ENCODE data around the gene DPH6. TPM values are rescaled to one million over a fixed set of nuclear protein-coding genes. Genes with fewer than 3 reads are reported as not detected.

Gene DPH6
- total and polyA plus RNA-seq, 12 donors = 5.0 to 42.0 (median 15.7) TPM

GRCh38 chr15:35362195-35362829 is 183.7 kb downstream of the DPH6 start:
- Histone ChIP-seq H3K27ac (no peak overlapping the region), H3K27me3 (no peaks in the 10 kb centered on the region), H3K36me3 (replicated peaks in 1 of 2) (no peaks in the 10 kb centered on the region), H3K9me3 (replicated peaks in 1 of 3) (no peaks in the 10 kb centered on the region), H3K4me1 (replicated peaks in 1 of 2) (no peaks in the 10 kb centered on the region), H3K4me3 (no peak overlapping the region)
- TF ChIP-seq, protein P1, sequence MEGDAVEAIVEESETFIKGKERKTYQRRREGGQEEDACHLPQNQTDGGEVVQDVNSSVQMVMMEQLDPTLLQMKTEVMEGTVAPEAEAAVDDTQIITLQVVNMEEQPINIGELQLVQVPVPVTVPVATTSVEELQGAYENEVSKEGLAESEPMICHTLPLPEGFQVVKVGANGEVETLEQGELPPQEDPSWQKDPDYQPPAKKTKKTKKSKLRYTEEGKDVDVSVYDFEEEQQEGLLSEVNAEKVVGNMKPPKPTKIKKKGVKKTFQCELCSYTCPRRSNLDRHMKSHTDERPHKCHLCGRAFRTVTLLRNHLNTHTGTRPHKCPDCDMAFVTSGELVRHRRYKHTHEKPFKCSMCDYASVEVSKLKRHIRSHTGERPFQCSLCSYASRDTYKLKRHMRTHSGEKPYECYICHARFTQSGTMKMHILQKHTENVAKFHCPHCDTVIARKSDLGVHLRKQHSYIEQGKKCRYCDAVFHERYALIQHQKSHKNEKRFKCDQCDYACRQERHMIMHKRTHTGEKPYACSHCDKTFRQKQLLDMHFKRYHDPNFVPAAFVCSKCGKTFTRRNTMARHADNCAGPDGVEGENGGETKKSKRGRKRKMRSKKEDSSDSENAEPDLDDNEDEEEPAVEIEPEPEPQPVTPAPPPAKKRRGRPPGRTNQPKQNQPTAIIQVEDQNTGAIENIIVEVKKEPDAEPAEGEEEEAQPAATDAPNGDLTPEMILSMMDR (IDR thresholded peaks at IDR 0.05) = no peak
- TF ChIP-seq POLR2A (IDR thresholded peaks at IDR 0.05) = no peak
- intact Hi-C loops (cut with DNase I) = no loop called here
- no peak for DNase-seq

DNA sequence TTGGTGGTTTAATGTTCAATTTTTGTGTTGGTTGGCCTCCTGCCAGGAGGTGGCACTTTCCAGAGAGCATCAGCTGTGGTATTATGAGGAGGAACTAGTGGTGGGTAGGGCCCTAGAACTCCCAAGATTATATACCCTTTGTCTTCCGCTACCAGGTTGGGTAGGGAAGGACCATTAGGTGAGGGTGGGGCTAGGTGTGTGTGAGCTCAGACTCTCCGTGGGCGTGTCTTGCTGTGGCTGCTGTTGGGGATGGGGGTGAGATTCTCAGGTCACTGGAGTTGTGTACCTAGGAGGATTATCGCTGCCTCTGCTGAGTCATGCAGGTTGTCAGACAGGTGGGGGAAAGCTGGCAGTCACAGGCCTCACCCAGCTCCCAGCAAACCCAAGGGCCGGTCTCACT is 187.1 kb downstream of the DPH6 start:
- intact Hi-C loops (cut with DNase I) = no loop called here
- DNase-seq = no peak
- 95 to 98% (median 97%) methylated on average over 3 to 5 of the region's 5 CpGs for WGBS, 4 donors
- Histone ChIP-seq H3K4me3 (no peak overlapping the region), H3K4me1 (replicated peaks in 1 of 2) (no peaks in the 10 kb centered on the region), H3K27me3 (no peaks in the 10 kb centered on the region), H3K9me3 (replicated peaks in 1 of 3) (no peaks in the 10 kb centered on the region), H3K36me3 (replicated peaks in 1 of 2) (no peaks in the 10 kb centered on the region), H3K27ac (no peak overlapping the region)
- TF ChIP-seq, protein P1 (IDR thresholded peaks at IDR 0.05) = no peak
- TF ChIP-seq POLR2A (IDR thresholded peaks at IDR 0.05) = no peak

GRCh38 chr15:35351059-35351458 is 194.9 kb downstream of the DPH6 start:
- Histone ChIP-seq H3K4me1 (replicated peaks in 1 of 2) (no peaks in the 10 kb centered on the region), H3K36me3 (replicated peaks in 1 of 2) (no peaks in the 10 kb centered on the region), H3K4me3 (no peak overlapping the region), H3K9me3 (replicated peaks in 1 of 3) (no peaks in the 10 kb centered on the region), H3K27me3 (no peaks in the 10 kb centered on the region), H3K27ac (no peak overlapping the region)
- intact Hi-C loops (cut with DNase I) = no loop called here
- DNase-seq = no peak
- no peak for TF ChIP-seq POLR2A (IDR thresholded peaks at IDR 0.05)
- TF ChIP-seq, protein P1 (IDR thresholded peaks at IDR 0.05) = no peak

DNA sequence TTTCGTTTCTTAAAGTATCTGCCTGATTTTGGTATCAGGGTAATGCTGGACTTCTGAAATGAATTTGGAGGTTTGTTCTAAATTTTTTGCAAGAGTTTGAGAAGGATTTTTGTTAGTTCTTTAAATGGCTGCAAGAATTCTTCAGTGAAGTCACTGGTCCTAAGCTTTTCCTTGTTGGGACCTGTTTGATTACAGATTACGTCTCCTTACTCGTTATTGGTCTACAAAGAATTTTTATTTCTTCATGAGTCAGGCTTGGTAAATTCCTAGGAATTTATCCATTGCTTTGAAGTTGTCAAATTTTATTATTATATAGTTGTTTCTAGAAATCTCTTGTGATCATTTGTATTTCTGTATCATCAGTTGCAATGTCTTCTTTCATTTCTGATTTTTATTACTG is 196.0 kb downstream of the DPH6 start:
- intact Hi-C loops (cut with DNase I) = no loop called here
- 79 to 94% (median 93%) methylated on average over 3 of the region's 3 CpGs for WGBS, 4 donors

More for the DNA sequence above, 196.0 kb downstream of the DPH6 start:
- H3K9me3 ChIP-seq (replicated peaks in 1 of 3) = no peaks in the 10 kb centered on the region
- H3K27me3 ChIP-seq = no peaks in the 10 kb centered on the region
- H3K36me3 ChIP-seq (replicated peaks in 1 of 2) = no peaks in the 10 kb centered on the region
- no peaks in the 10 kb centered on the region for H3K4me1 ChIP-seq (replicated peaks in 1 of 2)
- H3K4me3 ChIP-seq = no peak overlapping the region
- DNase-seq = no peak
- H3K27ac ChIP-seq = no peak overlapping the region
- no peak for TF ChIP-seq POLR2A (IDR thresholded peaks at IDR 0.05)
- TF ChIP-seq, protein P1 (IDR thresholded peaks at IDR 0.05) = no peak
